Inflammatory macrophage treated with lipopolysaccharide for 1 hour (primary cell): Measurements from ENCODE around the gene ABCA2.
"Not testable (repeated sequence)": the region's sequence is repeated elsewhere in the genome, so short reads cannot be mapped to it uniquely, and the experiment has no call there.

Experiments
- DNase-seq, 2 donors: peaks; one replicate each; pipeline ENCODE4 v3.0.0-alpha.2; 2020 to 2022

The ABCA2 gene

GRCh38 chr9:137062798-137063197 lies 34.8 kb upstream of the ABCA2 start:
- not testable (repeated sequence) for DNase-seq

- DNase-seq, result no peak
Observed at GRCh38 chr9:137062384-137062783, 34.3 kb upstream of the ABCA2 start.

- no peak for DNase-seq
Observed at GRCh38 chr9:137058521-137059234, 30.6 kb upstream of the ABCA2 start.

- DNase-seq, result no peak
Observed at GRCh38 chr9:137057545-137057944, 29.5 kb upstream of the ABCA2 start.

GRCh38 chr9:137056739-137057415 lies 28.8 kb upstream of the ABCA2 start:
- no peak for DNase-seq

GRCh38 chr9:137055385-137056364 lies 27.6 kb upstream of the ABCA2 start:
- DNase-seq, result no peak

GRCh38 chr9:137054932-137055384 lies 26.9 kb upstream of the ABCA2 start:
- no peak for DNase-seq

GRCh38 chr9:137053944-137054931 lies 26.2 kb upstream of the ABCA2 start, which contains the start of gene ENTPD2:
Gene ENTPD2 (minus strand): TSS chr9:137054061. CDS start chr9:137053997, 64 bp downstream.
- DNase-seq, result no peak

- DNase-seq, result no peak
Observed at GRCh38 chr9:137052998-137053943, 25.2 kb upstream of the ABCA2 start.

- no peak for DNase-seq
Observed at GRCh38 chr9:137052293-137052692, 24.3 kb upstream of the ABCA2 start.

GRCh38 chr9:137051145-137051724 lies 23.2 kb upstream of the ABCA2 start:
- no peak for DNase-seq

GRCh38 chr9:137050570-137050969 lies 22.5 kb upstream of the ABCA2 start:
- no peak for DNase-seq

- DNase-seq, result peak; percentile 26 to 61
Observed at GRCh38 chr9:137049544-137050449, 21.8 kb upstream of the ABCA2 start.

GRCh38 chr9:137048655-137049543 lies 20.9 kb upstream of the ABCA2 start:
- no peak for DNase-seq

- peak; percentile 43 to 79 for DNase-seq
Observed at GRCh38 chr9:137046088-137046787, 18.2 kb upstream of the ABCA2 start, which contains the start of gene NPDC1. Gene NPDC1 (minus strand): TSS chr9:137046177. CDS start chr9:137045989, 188 bp downstream.

GRCh38 chr9:137045294-137046087 lies 17.5 kb upstream of the ABCA2 start:
- DNase-seq, result no peak
